GM23338 (cell line): Measurements from ENCODE around the gene ANKRD11. TPM values are rescaled to one million over a fixed set of nuclear protein-coding genes. Genes with fewer than 3 reads are reported as not detected.
A peak's percentile ranks its signal among the peaks of the same experiment; 100 is the strongest.

Experiments used
- ATAC-seq: fragments of 200-7000 bp; cut with Tn5 transposase; 3 replicates; pipeline ENCODE4 v1.9.1; 2020
- DNase-seq: peaks from one replicate; pipeline ENCODE4 v3.0.0-alpha.2; 2015; ENCODE audit warnings: low spot score
- H2AFZ ChIP-seq: fragments of 200-600 bp; sonication (generic); 2 replicates; pipeline ENCODE4 v1.8.0; 2016; ENCODE audit warnings: antibody characterized with exemption, mild to moderate bottlenecking, moderate library complexity
- H3F3A ChIP-seq: fragments of 200-600 bp; sonication (generic); replicated peaks from 2 replicates; pipeline ENCODE4 v1.8.0; 2017; ENCODE audit warnings: antibody characterized with exemption, mixed run types, low read depth
- H3K27ac ChIP-seq: fragments of 200-600 bp; sonication (generic); 2 replicates; pipeline ENCODE4 v1.6.1; 2016; ENCODE audit warnings: low read depth
- H3K27me3 ChIP-seq: fragments of 200-600 bp; sonication (generic); 2 replicates; pipeline ENCODE4 v1.8.0; 2016; ENCODE audit warnings: mild to moderate bottlenecking, mixed run types, moderate library complexity; ENCODE audit not compliant: insufficient read depth
- H3K36me3 ChIP-seq: fragments of 200-600 bp; sonication (generic); 2 replicates; pipeline ENCODE4 v1.8.0; 2016; ENCODE audit warnings: mild to moderate bottlenecking; ENCODE audit not compliant: insufficient read depth
- H3K4me1 ChIP-seq: fragments of 200-600 bp; sonication (generic); 2 replicates; pipeline ENCODE4 v1.8.0; 2016; ENCODE audit warnings: mild to moderate bottlenecking, moderate library complexity; ENCODE audit not compliant: insufficient read depth
- H3K4me2 ChIP-seq: fragments of 200-600 bp; sonication (generic); 2 replicates; pipeline ENCODE4 v1.7.1; 2017; ENCODE audit warnings: mixed run types
- H3K4me3 ChIP-seq: fragments of 200-600 bp; sonication (generic); 2 replicates; pipeline ENCODE4 v1.6.1; 2016; ENCODE audit warnings: mixed run types
- H3K79me2 ChIP-seq: fragments of 200-600 bp; sonication (generic); replicated peaks from 2 replicates; pipeline ENCODE4 v1.8.0; 2017; ENCODE audit warnings: mild to moderate bottlenecking; ENCODE audit not compliant: insufficient read depth
- H3K9me2 ChIP-seq: fragments of 200-600 bp; sonication (generic); 2 replicates; pipeline ENCODE4 v1.8.0; 2017; ENCODE audit not compliant: insufficient read depth
- H4K20me1 ChIP-seq: fragments of 200-600 bp; sonication (generic); replicated peaks from 2 replicates; pipeline ENCODE4 v1.8.0; 2017; ENCODE audit warnings: mild to moderate bottlenecking; ENCODE audit not compliant: insufficient read depth
- H3K27ac Mint-ChIP-seq: 2 replicates; pipeline ENCODE4 v1.8.0; 2020; ENCODE audit warnings: inconsistent platforms, mild to moderate bottlenecking, moderate library complexity, mixed read lengths
- H3K27me3 Mint-ChIP-seq: 3 replicates; pipeline ENCODE4 v1.8.0; 2022; ENCODE audit warnings: low read depth, mild to moderate bottlenecking, moderate library complexity, mixed read lengths, inconsistent platforms; ENCODE audit not compliant: insufficient read depth, poor library complexity
- H3K36me3 Mint-ChIP-seq: 3 replicates; pipeline ENCODE4 v1.8.0; 2021; ENCODE audit warnings: low read depth, mild to moderate bottlenecking, inconsistent platforms, moderate library complexity, mixed read lengths
- H3K4me1 Mint-ChIP-seq: 3 replicates; pipeline ENCODE4 v1.8.0; 2020; ENCODE audit warnings: mild to moderate bottlenecking, inconsistent platforms, mixed read lengths
- H3K4me3 Mint-ChIP-seq: 3 replicates; pipeline ENCODE4 v1.8.0; 2021; ENCODE audit warnings: moderate library complexity, mild to moderate bottlenecking, inconsistent platforms, mixed read lengths
- H3K9me3 Mint-ChIP-seq: 3 replicates; pipeline ENCODE4 v1.8.0; 2020; ENCODE audit warnings: moderate library complexity, mild to moderate bottlenecking, inconsistent platforms, mixed read lengths
- CREB1 ChIP-seq: fragments of 250-450 bp; sonication (Bioruptor Pico); IDR thresholded peaks from 2 replicates; pipeline ENCODE4 v1.5.0; 2020; ENCODE audit warnings: low read depth, mild to moderate bottlenecking, moderate library complexity
- ETS1 ChIP-seq: IDR thresholded peaks from 2 replicates; pipeline ENCODE4 v1.6.1; 2016; ENCODE audit warnings: antibody characterized with exemption
- EZH2 ChIP-seq: fragments of 200-600 bp; sonication (generic); IDR thresholded peaks from one replicate; pipeline ENCODE4 v1.8.0; 2017; ENCODE audit warnings: antibody characterized with exemption, mild to moderate bottlenecking, low read depth; ENCODE audit not compliant: unreplicated experiment
- EZH2phosphoT487 ChIP-seq: fragments of 200-600 bp; sonication (generic); IDR thresholded peaks from one replicate; pipeline ENCODE4 v1.8.1; 2018; ENCODE audit warnings: antibody characterized with exemption; ENCODE audit not compliant: unreplicated experiment
- JUNB ChIP-seq: IDR thresholded peaks from one replicate; pipeline ENCODE4 v1.6.1; 2016; ENCODE audit warnings: antibody characterized with exemption; ENCODE audit not compliant: unreplicated experiment
- NANOG ChIP-seq: IDR thresholded peaks from 2 replicates; pipeline ENCODE4 v1.6.1; 2016; ENCODE audit warnings: antibody characterized with exemption, borderline replicate concordance
- POLR2AphosphoS5 ChIP-seq: IDR thresholded peaks from 2 replicates; pipeline ENCODE4 v1.6.1; 2016; ENCODE audit warnings: antibody characterized with exemption, low read depth
- REST ChIP-seq: IDR thresholded peaks from one replicate; pipeline ENCODE4 v1.6.1; 2018; ENCODE audit warnings: antibody characterized with exemption; ENCODE audit not compliant: unreplicated experiment
- STAT1 ChIP-seq: IDR thresholded peaks from one replicate; pipeline ENCODE4 v1.6.1; 2016; ENCODE audit warnings: antibody characterized with exemption; ENCODE audit not compliant: unreplicated experiment
- ZNF114 ChIP-seq: fragments of 250-450 bp; sonication (Bioruptor Pico); IDR thresholded peaks from 2 replicates; pipeline ENCODE4 v1.5.0; 2020; ENCODE audit warnings: mild to moderate bottlenecking, moderate library complexity
- ZNF331 ChIP-seq: fragments of 250-450 bp; sonication (Bioruptor Pico); IDR thresholded peaks from 2 replicates; pipeline ENCODE4 v1.5.0; 2020; ENCODE audit warnings: low read depth, mild to moderate bottlenecking, moderate library complexity
- polyA plus RNA-seq: library from polyadenylated mRNA; unstranded; fragments of >200 nt; fragmentation: Nextera tagmentation; extraction: Ambion mirVana; gene quantifications from 2 replicates; pipeline ENCODE4 v1.2.1, GENCODE V29; 2016
- total RNA-seq: library from RNA; depleted of rRNA; stranded (reverse); fragments of >200 nt; shearing (Covaris generic); gene quantifications from 2 replicates; pipeline ENCODE4 v1.2.3, GENCODE V29; 2014
- TF ChIP-seq, protein P1 (sequence below): fragments of 250-450 bp; sonication (Bioruptor Pico); IDR thresholded peaks from 2 replicates; pipeline ENCODE4 v1.5.0; 2020; ENCODE audit warnings: mild to moderate bottlenecking, moderate library complexity
- TF ChIP-seq, protein P2 (sequence below), 2 experiments: fragments of 200-600 bp in 1 of 2; sonication (generic) in 1 of 2; conservative IDR thresholded peaks; 2 replicates each; pipeline versions ENCODE4 v1.5.1 to v1.6.1; 2016 to 2017; ENCODE audit warnings: antibody characterized with exemption in 2 of 2, low read depth in 2 of 2, mild to moderate bottlenecking in 2 of 2, moderate library complexity in 1 of 2

The ANKRD11 gene
- total and polyA plus RNA-seq, 2 experiments from 2014 or later, result 130 to 159 TPM

GRCh38 chr16:89366561-89367537 is 123.5 kb downstream of the ANKRD11 start:
- Mint-ChIP-seq H3K36me3 (peaks cover 7% of the 10 kb centered on the region), H3K27me3 (peaks cover 36% of the 10 kb centered on the region), H3K9me3 (no peaks in the 10 kb centered on the region; the same call in 2 of the 3 replicates), H3K4me1 (peaks cover 79% of the 10 kb centered on the region), H3K27ac (no peak overlapping the region), H3K4me3 (no peak overlapping the region; the same call in 2 of the 3 replicates)
- H3K9me2 ChIP-seq, result no peaks in the 10 kb centered on the region
- ATAC-seq (no peak), DNase-seq (no peak)
- peaks cover 98% of the 10 kb centered on the region for H3K79me2 ChIP-seq
- H3K4me1 ChIP-seq, result peaks cover 64% of the 10 kb centered on the region
- TF ChIP-seq, protein P1, sequence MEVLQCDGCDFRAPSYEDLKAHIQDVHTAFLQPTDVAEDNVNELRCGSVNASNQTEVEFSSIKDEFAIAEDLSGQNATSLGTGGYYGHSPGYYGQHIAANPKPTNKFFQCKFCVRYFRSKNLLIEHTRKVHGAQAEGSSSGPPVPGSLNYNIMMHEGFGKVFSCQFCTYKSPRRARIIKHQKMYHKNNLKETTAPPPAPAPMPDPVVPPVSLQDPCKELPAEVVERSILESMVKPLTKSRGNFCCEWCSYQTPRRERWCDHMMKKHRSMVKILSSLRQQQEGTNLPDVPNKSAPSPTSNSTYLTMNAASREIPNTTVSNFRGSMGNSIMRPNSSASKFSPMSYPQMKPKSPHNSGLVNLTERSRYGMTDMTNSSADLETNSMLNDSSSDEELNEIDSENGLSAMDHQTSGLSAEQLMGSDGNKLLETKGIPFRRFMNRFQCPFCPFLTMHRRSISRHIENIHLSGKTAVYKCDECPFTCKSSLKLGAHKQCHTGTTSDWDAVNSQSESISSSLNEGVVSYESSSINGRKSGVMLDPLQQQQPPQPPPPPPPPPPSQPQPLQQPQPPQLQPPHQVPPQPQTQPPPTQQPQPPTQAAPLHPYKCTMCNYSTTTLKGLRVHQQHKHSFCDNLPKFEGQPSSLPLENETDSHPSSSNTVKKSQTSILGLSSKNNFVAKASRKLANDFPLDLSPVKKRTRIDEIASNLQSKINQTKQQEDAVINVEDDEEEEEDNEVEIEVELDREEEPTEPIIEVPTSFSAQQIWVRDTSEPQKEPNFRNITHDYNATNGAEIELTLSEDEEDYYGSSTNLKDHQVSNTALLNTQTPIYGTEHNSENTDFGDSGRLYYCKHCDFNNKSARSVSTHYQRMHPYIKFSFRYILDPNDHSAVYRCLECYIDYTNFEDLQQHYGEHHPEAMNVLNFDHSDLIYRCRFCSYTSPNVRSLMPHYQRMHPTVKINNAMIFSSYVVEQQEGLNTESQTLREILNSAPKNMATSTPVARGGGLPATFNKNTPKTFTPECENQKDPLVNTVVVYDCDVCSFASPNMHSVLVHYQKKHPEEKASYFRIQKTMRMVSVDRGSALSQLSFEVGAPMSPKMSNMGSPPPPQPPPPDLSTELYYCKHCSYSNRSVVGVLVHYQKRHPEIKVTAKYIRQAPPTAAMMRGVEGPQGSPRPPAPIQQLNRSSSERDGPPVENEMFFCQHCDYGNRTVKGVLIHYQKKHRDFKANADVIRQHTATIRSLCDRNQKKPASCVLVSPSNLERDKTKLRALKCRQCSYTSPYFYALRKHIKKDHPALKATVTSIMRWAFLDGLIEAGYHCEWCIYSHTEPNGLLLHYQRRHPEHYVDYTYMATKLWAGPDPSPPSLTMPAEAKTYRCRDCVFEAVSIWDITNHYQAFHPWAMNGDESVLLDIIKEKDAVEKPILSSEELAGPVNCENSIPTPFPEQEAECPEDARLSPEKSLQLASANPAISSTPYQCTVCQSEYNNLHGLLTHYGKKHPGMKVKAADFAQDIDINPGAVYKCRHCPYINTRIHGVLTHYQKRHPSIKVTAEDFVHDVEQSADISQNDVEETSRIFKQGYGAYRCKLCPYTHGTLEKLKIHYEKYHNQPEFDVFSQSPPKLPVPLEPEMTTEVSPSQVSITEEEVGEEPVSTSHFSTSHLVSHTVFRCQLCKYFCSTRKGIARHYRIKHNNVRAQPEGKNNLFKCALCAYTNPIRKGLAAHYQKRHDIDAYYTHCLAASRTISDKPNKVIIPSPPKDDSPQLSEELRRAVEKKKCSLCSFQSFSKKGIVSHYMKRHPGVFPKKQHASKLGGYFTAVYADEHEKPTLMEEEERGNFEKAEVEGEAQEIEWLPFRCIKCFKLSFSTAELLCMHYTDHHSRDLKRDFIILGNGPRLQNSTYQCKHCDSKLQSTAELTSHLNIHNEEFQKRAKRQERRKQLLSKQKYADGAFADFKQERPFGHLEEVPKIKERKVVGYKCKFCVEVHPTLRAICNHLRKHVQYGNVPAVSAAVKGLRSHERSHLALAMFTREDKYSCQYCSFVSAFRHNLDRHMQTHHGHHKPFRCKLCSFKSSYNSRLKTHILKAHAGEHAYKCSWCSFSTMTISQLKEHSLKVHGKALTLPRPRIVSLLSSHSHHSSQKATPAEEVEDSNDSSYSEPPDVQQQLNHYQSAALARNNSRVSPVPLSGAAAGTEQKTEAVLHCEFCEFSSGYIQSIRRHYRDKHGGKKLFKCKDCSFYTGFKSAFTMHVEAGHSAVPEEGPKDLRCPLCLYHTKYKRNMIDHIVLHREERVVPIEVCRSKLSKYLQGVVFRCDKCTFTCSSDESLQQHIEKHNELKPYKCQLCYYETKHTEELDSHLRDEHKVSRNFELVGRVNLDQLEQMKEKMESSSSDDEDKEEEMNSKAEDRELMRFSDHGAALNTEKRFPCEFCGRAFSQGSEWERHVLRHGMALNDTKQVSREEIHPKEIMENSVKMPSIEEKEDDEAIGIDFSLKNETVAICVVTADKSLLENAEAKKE, result no peak
- TF ChIP-seq CREB1 (CRISPR knock-in tag) (no peak), POLR2AphosphoS5 (no peak), STAT1 (no peak), REST (no peak), NANOG (no peak), EZH2 (no peak), JUNB (no peak), ZNF331 (CRISPR knock-in tag) (no peak), ZNF114 (CRISPR knock-in tag) (no peak), ETS1 (no peak), EZH2phosphoT487 (no peak)
- TF ChIP-seq, protein P2, sequence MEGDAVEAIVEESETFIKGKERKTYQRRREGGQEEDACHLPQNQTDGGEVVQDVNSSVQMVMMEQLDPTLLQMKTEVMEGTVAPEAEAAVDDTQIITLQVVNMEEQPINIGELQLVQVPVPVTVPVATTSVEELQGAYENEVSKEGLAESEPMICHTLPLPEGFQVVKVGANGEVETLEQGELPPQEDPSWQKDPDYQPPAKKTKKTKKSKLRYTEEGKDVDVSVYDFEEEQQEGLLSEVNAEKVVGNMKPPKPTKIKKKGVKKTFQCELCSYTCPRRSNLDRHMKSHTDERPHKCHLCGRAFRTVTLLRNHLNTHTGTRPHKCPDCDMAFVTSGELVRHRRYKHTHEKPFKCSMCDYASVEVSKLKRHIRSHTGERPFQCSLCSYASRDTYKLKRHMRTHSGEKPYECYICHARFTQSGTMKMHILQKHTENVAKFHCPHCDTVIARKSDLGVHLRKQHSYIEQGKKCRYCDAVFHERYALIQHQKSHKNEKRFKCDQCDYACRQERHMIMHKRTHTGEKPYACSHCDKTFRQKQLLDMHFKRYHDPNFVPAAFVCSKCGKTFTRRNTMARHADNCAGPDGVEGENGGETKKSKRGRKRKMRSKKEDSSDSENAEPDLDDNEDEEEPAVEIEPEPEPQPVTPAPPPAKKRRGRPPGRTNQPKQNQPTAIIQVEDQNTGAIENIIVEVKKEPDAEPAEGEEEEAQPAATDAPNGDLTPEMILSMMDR (conservative IDR thresholded peaks at IDR 0.05; ENCODE audit: low read depth in 2 of 2), result no peak
- H4K20me1 ChIP-seq, result peaks cover 51% of the 10 kb centered on the region
- no peak overlapping the region for H2AFZ ChIP-seq
- peak overlapping the region; percentile 63; the same call in 1 of the 2 replicates for H3K27ac ChIP-seq
- no peaks in the 10 kb centered on the region for H3K36me3 ChIP-seq
- H3K4me3 ChIP-seq, result no peak overlapping the region
- H3F3A ChIP-seq, result no peaks in the 10 kb centered on the region; the same call in none of the 2 replicates
- H3K4me2 ChIP-seq, result no peak overlapping the region
- no peaks in the 10 kb centered on the region for H3K27me3 ChIP-seq
